ENCODE data around the gene SPOPL. TPM values are rescaled to one million over a fixed set of nuclear protein-coding genes. Genes with fewer than 3 reads are reported as not detected.

SPOPL gene
- polyA plus RNA-seq, 2 of the 4 experiments (the other 2 are of a cell fraction), result 7.2 to 16.9 TPM

GRCh38 chr2:138531913-138532312 is 30.3 kb downstream of the SPOPL start:
- no peak overlapping the region for H3K4me3 ChIP-seq
- CTCF ChIA-PET, result no interaction called here
- H3K4me1 ChIP-seq, result no peaks in the 10 kb centered on the region; the same call in 2 of the 3 replicates
- DNase-seq (ENCODE audit: low read depth in 1 of 2, low spot score in 1 of 2) (no peak), FAIRE-seq (no peak), ATAC-seq (no peak)
- no peaks in the 10 kb centered on the region for H3K9me3 ChIP-seq
- POLR2A ChIA-PET, result no interaction called here
- WGBS (ENCODE audit: missing lambda C conversion rate), result 83% methylated on average over 3 of the region's 3 CpGs
- no peak overlapping the region for H3K27ac ChIP-seq
- no peak overlapping the region for H3K4me2 ChIP-seq
- TF ChIP-seq TFCP2L1 (CRISPR knock-in tag; IDR thresholded peaks at IDR 0.05), result no peak
- TF ChIP-seq MAFK (IDR thresholded peaks at IDR 0.05; ENCODE audit: partially characterized antibody), result peak; percentile 6

- FAIRE-seq (no peak), ATAC-seq (no peak), DNase-seq (ENCODE audit: low read depth in 1 of 2, low spot score in 1 of 2) (no peak)
- no peak for TF ChIP-seq RFX5 (IDR thresholded peaks at IDR 0.05)
- TF ChIP-seq HDAC2 (IDR thresholded peaks at IDR 0.05), result no peak
- no peak for TF ChIP-seq POLR2AphosphoS2 (conservative IDR thresholded peaks at IDR 0.05; ENCODE audit: low read length)
- TF ChIP-seq MYC (IDR thresholded peaks at IDR 0.05; ENCODE audit: borderline replicate concordance, low read length), result no peak
- no peak for TF ChIP-seq RCOR1 (IDR thresholded peaks at IDR 0.05; ENCODE audit: low read depth, low read length)
- no peak for TF ChIP-seq FOSL2 (IDR thresholded peaks at IDR 0.05)
- no peak for TF ChIP-seq FOSL2 (CRISPR knock-in tag; IDR thresholded peaks at IDR 0.05)
- no peak for TF ChIP-seq CHD4 (IDR thresholded peaks at IDR 0.05; ENCODE audit: borderline replicate concordance)
- no peak for TF ChIP-seq HOXA7 (CRISPR knock-in tag; IDR thresholded peaks at IDR 0.05)
- Histone ChIP-seq H3K4me1 (peaks cover 7% of the 10 kb centered on the region; the same call in 2 of the 3 replicates), H3K4me2 (no peak overlapping the region), H3K4me3 (no peak overlapping the region), H3K27ac (no peak overlapping the region), H3K9me3 (peaks cover 9% of the 10 kb centered on the region; the same call in 1 of the 3 replicates)
- ChIA-PET CTCF (interaction anchor here (0.9 kb wide), 1 partner anchor 11 kb away, joined by 3 read pairs; no protein-coding TSS in a partner anchor), POLR2A (no interaction called here)
These were observed 33.2 kb downstream of the SPOPL start for GRCh38 chr2:138534791-138535190.

- no peak for DNase-seq (ENCODE audit: low read depth in 1 of 2, low spot score in 1 of 2)
- POLR2A ChIA-PET, result no interaction called here
These were observed 34.7 kb downstream of the SPOPL start for GRCh38 chr2:138536302-138536701.

GRCh38 chr2:138536740-138537139 is 35.2 kb downstream of the SPOPL start:
- WGBS (ENCODE audit: missing lambda C conversion rate), result 100% methylated on average over 2 of the region's 2 CpGs
- FAIRE-seq (no peak), DNase-seq (ENCODE audit: low read depth in 1 of 2, low spot score in 1 of 2) (no peak), ATAC-seq (no peak)
- Histone ChIP-seq H3K9me3 (peaks cover 11% of the 10 kb centered on the region; the same call in 1 of the 3 replicates), H3K4me1 (peaks cover 7% of the 10 kb centered on the region; the same call in 2 of the 3 replicates), H3K27ac (no peak overlapping the region), H3K4me2 (0 out of 3 replicates have a peak overlapping the region, but pooled peaks have one; percentile 32), H3K4me3 (no peak overlapping the region)
- CTCF ChIA-PET, result no interaction called here
- POLR2A ChIA-PET, result no interaction called here
- TF ChIP-seq HOXB5 (CRISPR knock-in tag; IDR thresholded peaks at IDR 0.05) (no peak), SREBF2 (IDR thresholded peaks at IDR 0.05) (no peak), ZNF302 (CRISPR knock-in tag; IDR thresholded peaks at IDR 0.05) (no peak), CHD2 (IDR thresholded peaks at IDR 0.05; ENCODE audit: low read length, partially characterized antibody) (no peak), HES2 (IDR thresholded peaks at IDR 0.05) (no peak)

More at GRCh38 chr2:138536302-138536701, 34.7 kb downstream of the SPOPL start:
- no peak for ATAC-seq
- H3K27ac ChIP-seq, result no peak overlapping the region
- CTCF ChIA-PET, result no interaction called here
- H3K4me3 ChIP-seq, result no peak overlapping the region
- H3K4me2 ChIP-seq, result no peak overlapping the region
- WGBS (ENCODE audit: missing lambda C conversion rate), result 96% methylated on average over 2 of the region's 2 CpGs
- TF ChIP-seq CHD2 (IDR thresholded peaks at IDR 0.05; ENCODE audit: low read length, partially characterized antibody) (no peak), JUNB (IDR thresholded peaks at IDR 0.05) (no peak), MYC (IDR thresholded peaks at IDR 0.05; ENCODE audit: borderline replicate concordance, low read length) (no peak), CHD4 (IDR thresholded peaks at IDR 0.05; ENCODE audit: borderline replicate concordance) (no peak), NPAS2 (CRISPR knock-in tag; IDR thresholded peaks at IDR 0.05; ENCODE audit: borderline replicate concordance) (no peak), HOXB5 (CRISPR knock-in tag; IDR thresholded peaks at IDR 0.05) (no peak), ATOH8 (CRISPR knock-in tag; IDR thresholded peaks at IDR 0.05; ENCODE audit: low read depth) (no peak), HOXA7 (CRISPR knock-in tag; IDR thresholded peaks at IDR 0.05) (no peak), RFX5 (IDR thresholded peaks at IDR 0.05) (no peak), KDM1A (IDR thresholded peaks at IDR 0.05; ENCODE audit: low read depth) (no peak), ESRRA (IDR thresholded peaks at IDR 0.05; ENCODE audit: borderline replicate concordance, low read length) (no peak), POLR2AphosphoS2 (conservative IDR thresholded peaks at IDR 0.05; ENCODE audit: low read length) (no peak), PBX3 (IDR thresholded peaks at IDR 0.05) (no peak), EP300 (IDR thresholded peaks at IDR 0.05) (no peak)
- H3K9me3 ChIP-seq, result peaks cover 11% of the 10 kb centered on the region; the same call in 1 of the 3 replicates
- no peak for FAIRE-seq
- peaks cover 7% of the 10 kb centered on the region; the same call in 2 of the 3 replicates for H3K4me1 ChIP-seq
